Sigmoid colon (tissue), 7 donors: ENCODE data around the gene OAS1. TPM values are rescaled to one million over a fixed set of nuclear protein-coding genes. Genes with fewer than 3 reads are reported as not detected.

Experiments
- DNase-seq: peaks from one replicate; pipeline ENCODE4 v3.0.0-alpha.2; 2019
- H3K27ac ChIP-seq, 4 donors: fragments of 200-600 bp; sonication (generic); one replicate each; pipeline ENCODE4 v1.5.1; 2016 to 2019; ENCODE audit warnings: mild to moderate bottlenecking in 1 of 4
- H3K27me3 ChIP-seq, 3 donors: fragments of 200-600 bp; sonication (generic); one replicate each; pipeline ENCODE4 v1.5.1; 2019; ENCODE audit warnings: mild to moderate bottlenecking in 1 of 3
- H3K36me3 ChIP-seq, 4 donors: fragments of 200-600 bp; sonication (generic); one replicate each; pipeline ENCODE4 v1.5.1; 2016 to 2019
- H3K4me1 ChIP-seq, 4 donors: fragments of 200-600 bp; sonication (generic); one replicate each; pipeline ENCODE4 v1.5.1; 2017 to 2019
- H3K4me3 ChIP-seq, 4 donors: fragments of 200-600 bp; sonication (generic); one replicate each; pipeline ENCODE4 v1.5.1; 2017 to 2019; ENCODE audit warnings: mild to moderate bottlenecking in 2 of 4, moderate library complexity in 1 of 4
- H3K9me3 ChIP-seq, 4 donors: fragments of 200-600 bp in 3 of 4; sonication (generic) in 3 of 4; one replicate each; pipeline versions ENCODE4 v1.5.1 to v1.6.1; 2013 to 2019
- CTCF ChIP-seq, 4 experiments: fragments of 450-650 bp in 3 of 4; fragments of 200-600 bp in 1 of 4; IDR thresholded peaks; one replicate each; pipeline ENCODE4 v1.5.1; 2016 to 2019; ENCODE audit warnings: antibody characterized with exemption in 4 of 4, mild to moderate bottlenecking in 3 of 4, moderate library complexity in 2 of 4
- EP300 ChIP-seq, 4 donors: sonication (generic); formaldehyde crosslinking; IDR thresholded peaks; one replicate each; pipeline ENCODE4 v1.6.1; 2017; ENCODE audit warnings: antibody characterized with exemption in 4 of 4
- POLR2A ChIP-seq, 2 donors: fragments of 450-650 bp; IDR thresholded peaks; one replicate each; pipeline ENCODE4 v1.6.1; 2016; ENCODE audit warnings: antibody characterized with exemption in 2 of 2, mild to moderate bottlenecking in 2 of 2, moderate library complexity in 2 of 2
- POLR2AphosphoS5 ChIP-seq, 4 donors: sonication (generic); formaldehyde crosslinking; IDR thresholded peaks; one replicate each; pipeline ENCODE4 v1.6.1; 2017; ENCODE audit warnings: antibody characterized with exemption in 4 of 4
- WGBS, 2 donors: extraction: QIAGEN DNeasy Blood & Tissue Kit; methylation state at CpG; one replicate each; pipeline ENCODE4 v1.1.7; 2013; 5-methylcytosine and 5-hydroxymethylcytosine counted together
- intact Hi-C: fragments of 100-400 bp; cut with DNase I; formaldehyde crosslinking; loops from one replicate; pipeline ENCODE4 v1.15.1; 2023
- polyA plus RNA-seq, 3 donors: library from polyadenylated mRNA; stranded (reverse); fragments of 200-250 nt; gene quantifications; one replicate each; pipeline ENCODE4 v1.2.3, GENCODE V29; 2013
- total RNA-seq, 4 donors: library from RNA; depleted of rRNA; stranded (reverse); fragments of >200 nt; gene quantifications; one replicate each; pipeline ENCODE4 v1.1.0, GENCODE V29; 2016
- donor health status: healthy with polysubstance abuse.
- donor health status: Bipolar disorder and iron deficiency.
- donor health status: healthy.

Gene OAS1
- total and polyA plus RNA-seq, 7 donors, result 8.9 to 259 (median 18.5) TPM

GRCh38 chr12:112868459-112869041, 38.2 kb upstream of the OAS1 start:
- Histone ChIP-seq H3K4me1 (no peaks in the 10 kb centered on the region), H3K9me3 (no peaks in the 10 kb centered on the region), H3K36me3 (no peaks in the 10 kb centered on the region), H3K27me3 (peaks cover 3 to 16% (median 5%) of the 10 kb centered on the region in 3 donors), H3K27ac (no peak overlapping the region), H3K4me3 (no peak overlapping the region)
- DNase-seq, result no peak
- TF ChIP-seq POLR2AphosphoS5 (IDR thresholded peaks at IDR 0.05) (no peak), POLR2A (IDR thresholded peaks at IDR 0.05) (no peak), CTCF (IDR thresholded peaks at IDR 0.05) (no peak), EP300 (IDR thresholded peaks at IDR 0.05) (no peak)
- 62 to 75% methylated on average over 5 of the region's 5 CpGs for WGBS, 2 donors
- intact Hi-C loops, result no loop called here

GRCh38 chr12:112869091-112869490, 37.7 kb upstream of the OAS1 start:
- H3K4me3 ChIP-seq, result no peak overlapping the region
- no peaks in the 10 kb centered on the region for H3K9me3 ChIP-seq
- no peaks in the 10 kb centered on the region for H3K36me3 ChIP-seq
- H3K27me3 ChIP-seq, result peaks cover 3 to 12% (median 5%) of the 10 kb centered on the region in 3 donors
- H3K4me1 ChIP-seq, result no peaks in the 10 kb centered on the region
- no peak overlapping the region for H3K27ac ChIP-seq
- 85 to 91% methylated on average over 2 of the region's 2 CpGs for WGBS, 2 donors
- no peak for TF ChIP-seq POLR2AphosphoS5 (IDR thresholded peaks at IDR 0.05)
- TF ChIP-seq EP300 (IDR thresholded peaks at IDR 0.05), result no peak
- no peak for TF ChIP-seq POLR2A (IDR thresholded peaks at IDR 0.05)
- no peak for TF ChIP-seq CTCF (IDR thresholded peaks at IDR 0.05)
- no peak for DNase-seq
- intact Hi-C loops, result no loop called here

- no peak overlapping the region for H3K27ac ChIP-seq
- H3K9me3 ChIP-seq, result no peaks in the 10 kb centered on the region
- no peak for DNase-seq
- intact Hi-C loops, result no loop called here
- TF ChIP-seq POLR2AphosphoS5 (IDR thresholded peaks at IDR 0.05), result no peak
- no peak for TF ChIP-seq POLR2A (IDR thresholded peaks at IDR 0.05)
- no peak for TF ChIP-seq EP300 (IDR thresholded peaks at IDR 0.05)
- TF ChIP-seq CTCF (IDR thresholded peaks at IDR 0.05), result no peak
- no peaks in the 10 kb centered on the region for H3K36me3 ChIP-seq
- 80 to 85% methylated on average over 12 of the region's 12 CpGs for WGBS, 2 donors
- H3K27me3 ChIP-seq, result peaks cover 3 to 15% (median 5%) of the 10 kb centered on the region in 3 donors
- H3K4me3 ChIP-seq, result no peak overlapping the region
- H3K4me1 ChIP-seq, result no peaks in the 10 kb centered on the region
Observed at GRCh38 chr12:112869778-112870177, 37.0 kb upstream of the OAS1 start.

GRCh38 chr12:112870267-112870980, 36.3 kb upstream of the OAS1 start:
- no peaks in the 10 kb centered on the region for H3K9me3 ChIP-seq
- WGBS, 2 donors, result 43 to 47% methylated on average over 8 of the region's 8 CpGs
- no peak overlapping the region for H3K27ac ChIP-seq
- intact Hi-C loops, result no loop called here
- peaks cover 2 to 21% (median 5%) of the 10 kb centered on the region in 3 donors for H3K27me3 ChIP-seq
- TF ChIP-seq EP300 (IDR thresholded peaks at IDR 0.05) (no peak), CTCF (IDR thresholded peaks at IDR 0.05) (no peak), POLR2A (IDR thresholded peaks at IDR 0.05) (no peak), POLR2AphosphoS5 (IDR thresholded peaks at IDR 0.05) (no peak)
- H3K36me3 ChIP-seq, result no peaks in the 10 kb centered on the region
- H3K4me1 ChIP-seq, result no peaks in the 10 kb centered on the region
- DNase-seq, result no peak
- H3K4me3 ChIP-seq, result no peak overlapping the region
